GM18870 (cell line): ENCODE results near the gene NUDT12.

Source experiments
- ATAC-seq: cut with Tn5 transposase; IDR thresholded peaks from one replicate; pipeline ENCODE4 v1.9.1; 2021; ENCODE audit warnings: moderate library complexity; ENCODE audit not compliant: unreplicated experiment

NUDT12 gene

DNA sequence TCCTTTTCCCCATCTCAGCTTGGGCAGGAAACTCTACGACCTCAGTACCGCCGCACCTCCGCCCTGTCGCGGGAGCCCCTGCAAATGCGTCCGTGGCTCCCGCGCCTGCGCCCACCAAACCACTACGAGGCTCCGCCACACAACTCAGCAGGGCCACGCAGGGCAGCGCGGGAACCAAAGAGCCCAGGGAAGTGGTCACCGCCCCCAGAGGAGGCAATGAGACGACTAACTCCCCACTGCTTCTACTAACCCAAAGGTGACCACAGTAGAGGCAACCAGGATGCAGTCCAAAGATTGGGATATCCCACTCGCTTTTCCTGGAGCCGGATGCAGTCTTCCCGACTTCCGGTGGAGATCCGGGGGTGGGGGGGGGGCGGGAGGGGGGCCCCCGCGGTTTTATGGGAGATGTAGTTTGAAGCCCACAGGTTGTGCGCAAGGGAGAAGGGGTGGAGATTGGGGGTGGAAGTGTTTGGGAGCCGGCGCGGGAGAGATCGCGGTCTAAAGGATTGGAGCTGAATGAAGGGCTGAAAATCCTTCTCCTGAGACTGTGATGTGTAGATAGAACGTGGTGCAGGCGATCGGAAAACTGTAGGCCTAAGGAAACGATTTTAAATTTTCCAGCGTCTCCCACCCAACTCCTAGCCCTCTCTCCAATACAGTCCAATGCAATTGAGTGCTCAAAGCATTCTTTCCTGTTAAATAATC, at the start of gene NUDT12:
Gene NUDT12, minus strand, starts transcription at position 337 of the 705 bp plus-strand sequence. CDS start 2,541 bp downstream, outside the sequence.
- ATAC-seq, result peak; percentile 82

DNA sequence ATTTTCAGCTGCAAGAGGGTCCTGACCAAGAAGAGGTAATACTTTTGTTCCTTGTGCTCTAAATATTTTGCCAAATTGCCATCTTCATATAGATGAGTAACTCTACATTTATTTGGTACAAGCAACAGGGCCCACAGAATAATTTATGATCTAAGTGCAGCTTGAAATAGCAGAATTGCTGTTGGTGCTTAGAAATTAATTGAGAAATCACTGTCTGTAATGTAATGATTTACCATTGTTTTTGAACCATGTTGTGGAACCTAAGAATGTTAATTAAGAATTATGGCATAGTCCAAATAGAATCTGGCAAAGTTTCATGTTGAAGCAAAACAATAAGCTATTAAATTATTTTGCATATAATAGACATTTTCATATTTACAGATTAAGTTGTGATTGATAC, 44.8 kb upstream of the NUDT12 start:
- no peak for ATAC-seq

DNA sequence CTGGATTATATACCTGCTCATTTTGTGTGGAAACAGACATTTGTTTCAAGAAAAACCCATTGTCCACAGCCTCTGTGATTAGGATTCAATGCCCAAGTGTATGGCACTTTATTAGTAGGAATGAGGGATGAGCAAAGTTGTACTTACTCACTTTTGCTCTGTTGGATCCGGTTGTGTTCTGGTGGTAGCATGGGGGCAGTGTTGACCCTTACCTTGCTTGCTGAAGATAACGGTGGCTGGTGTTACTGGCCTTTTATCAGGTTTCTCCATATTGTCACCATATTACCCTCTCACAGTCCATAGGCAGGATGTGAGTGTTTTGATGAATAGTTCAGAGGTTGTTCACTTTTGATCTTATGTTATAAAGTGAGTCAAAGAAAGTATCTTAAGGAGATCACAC, 42.7 kb upstream of the NUDT12 start:
- no peak for ATAC-seq

DNA sequence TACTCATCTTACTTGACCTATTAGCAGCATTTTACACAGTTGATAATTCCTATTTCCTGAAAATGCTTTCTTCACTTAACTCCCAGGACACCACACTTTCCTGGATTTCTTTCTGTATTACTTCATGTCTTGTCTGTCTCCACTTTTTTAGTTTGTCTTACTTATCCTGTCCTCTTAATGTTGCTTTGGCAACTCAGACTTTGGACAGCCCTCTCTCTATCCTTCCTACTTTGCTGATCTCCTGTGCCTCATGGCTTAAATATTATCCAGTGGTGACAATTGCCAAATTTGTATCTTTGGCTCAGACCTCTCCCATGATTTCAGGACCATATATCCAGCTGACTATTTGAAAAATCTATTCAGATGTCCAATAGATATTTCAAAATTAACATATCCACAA, 39.8 kb upstream of the NUDT12 start:
- ATAC-seq, result no peak

DNA sequence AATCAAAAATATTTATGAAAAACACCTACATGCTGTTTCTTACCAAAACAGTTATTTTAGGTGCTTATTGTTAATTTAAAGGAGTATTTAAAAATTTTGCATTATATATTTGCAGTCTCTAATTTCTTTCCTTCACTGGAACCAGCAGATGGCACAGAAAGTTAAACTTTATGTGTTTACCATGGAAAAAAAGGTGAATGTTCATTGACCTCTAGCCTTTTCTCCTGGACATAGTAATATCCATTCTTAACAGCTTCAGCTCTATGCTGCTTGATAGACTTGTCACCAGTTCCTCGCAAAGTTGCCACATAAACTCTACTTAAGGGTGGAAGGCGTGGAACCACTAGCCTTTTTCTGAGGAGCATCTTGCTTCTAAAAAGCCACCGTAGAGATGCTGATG, 38.7 kb upstream of the NUDT12 start:
- ATAC-seq, result no peak

DNA sequence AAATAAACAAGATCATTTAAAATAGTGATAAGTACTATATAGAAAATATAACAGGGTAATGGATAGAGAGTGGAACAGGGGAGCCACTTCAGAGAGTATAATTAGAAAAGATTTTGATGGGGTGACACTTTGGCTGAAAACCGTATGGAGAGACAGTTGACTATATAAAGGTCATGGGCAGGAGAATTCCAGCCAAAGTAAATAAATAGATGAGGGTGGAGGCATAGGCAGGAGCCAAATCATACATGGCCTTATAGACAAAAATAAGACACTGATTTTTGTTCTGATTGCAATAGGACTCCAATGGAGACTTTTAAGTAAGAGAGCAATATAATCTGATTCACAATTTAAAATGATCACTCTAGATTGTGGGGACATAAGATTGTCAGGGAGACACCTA, 37.5 kb upstream of the NUDT12 start:
- no peak for ATAC-seq

DNA sequence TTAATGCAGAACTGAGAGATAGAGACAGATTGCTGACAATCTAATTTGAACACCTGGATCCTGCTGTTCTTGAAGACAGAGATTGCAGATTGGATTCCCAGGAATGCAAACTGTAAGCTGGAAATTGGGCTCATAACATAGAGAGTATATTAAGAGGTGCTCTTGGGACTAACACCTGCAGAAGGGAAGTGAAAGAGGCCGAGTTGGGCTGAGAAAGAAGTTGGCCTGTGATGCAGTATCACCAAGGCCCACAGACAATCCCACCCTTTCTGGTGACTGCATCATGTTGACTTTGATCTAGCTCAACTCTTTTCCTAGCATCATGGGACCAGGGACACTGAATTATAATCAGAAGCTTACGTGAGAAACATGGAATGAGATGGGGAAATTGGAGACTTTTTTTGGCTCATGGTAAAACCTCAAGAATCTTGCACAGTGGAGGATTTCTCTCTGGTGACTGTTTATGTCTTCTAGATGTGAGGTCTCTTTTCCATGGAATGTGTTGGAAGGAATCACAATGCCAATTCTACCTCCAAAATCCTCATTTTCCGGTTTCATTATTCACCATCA, 36.5 kb upstream of the NUDT12 start:
- no peak for ATAC-seq

DNA sequence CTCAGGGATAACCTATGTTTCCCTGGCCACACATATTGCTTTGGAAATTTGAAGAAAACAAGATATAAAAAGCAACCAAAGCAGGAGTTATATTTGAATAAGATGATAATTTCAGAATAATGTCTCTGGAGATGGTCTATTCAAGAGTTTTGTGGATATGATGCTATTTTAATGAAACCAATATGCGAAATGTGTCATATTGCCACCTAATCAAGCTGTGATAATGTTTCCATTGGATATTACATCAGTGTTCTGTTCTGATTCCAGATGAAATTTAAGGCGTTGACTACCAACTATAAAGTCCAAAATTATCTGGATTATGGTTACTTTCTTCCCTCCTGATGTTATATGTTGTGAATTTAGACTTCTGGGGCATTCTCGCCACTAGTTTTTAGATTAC, 27.6 kb upstream of the NUDT12 start:
- no peak for ATAC-seq

DNA sequence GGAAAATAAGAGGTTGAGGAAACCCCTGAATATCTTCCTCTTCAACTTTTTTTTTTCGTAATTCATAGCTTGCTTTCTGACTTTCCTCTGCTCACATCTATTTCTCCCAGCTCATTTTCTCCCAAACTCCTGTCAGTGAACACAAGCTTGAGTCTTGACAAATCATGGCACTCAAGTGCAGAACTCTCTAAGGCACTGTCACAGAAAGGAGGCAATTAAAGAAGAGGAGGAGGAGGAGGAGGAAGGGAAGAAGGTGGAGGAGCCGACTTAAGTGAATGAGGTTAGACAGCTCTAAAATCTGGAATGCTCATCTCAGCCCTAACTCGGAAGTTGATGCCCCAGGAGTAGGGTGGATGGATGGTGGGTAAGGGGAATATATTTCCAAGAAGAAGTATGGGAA, 27.2 kb upstream of the NUDT12 start:
- ATAC-seq, result no peak

DNA sequence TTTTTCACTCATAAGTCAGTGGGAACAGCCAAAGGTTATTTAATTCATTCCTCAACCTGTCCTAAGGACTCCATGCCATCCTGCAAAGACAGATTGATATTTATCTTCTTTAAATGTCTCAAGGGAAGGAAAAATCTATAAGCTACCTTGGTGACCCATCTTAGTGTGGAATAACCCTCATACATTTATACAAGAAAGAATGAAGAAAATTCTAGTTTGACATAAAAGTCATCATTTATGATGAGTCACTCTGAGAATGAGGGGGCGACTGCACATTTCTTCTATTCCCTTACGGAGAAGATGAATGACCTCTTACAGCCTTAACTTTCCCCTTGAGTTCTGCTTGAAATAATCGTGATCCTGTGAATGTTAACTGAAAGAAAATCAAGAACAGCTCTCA, 26.8 kb upstream of the NUDT12 start:
- no peak for ATAC-seq

DNA sequence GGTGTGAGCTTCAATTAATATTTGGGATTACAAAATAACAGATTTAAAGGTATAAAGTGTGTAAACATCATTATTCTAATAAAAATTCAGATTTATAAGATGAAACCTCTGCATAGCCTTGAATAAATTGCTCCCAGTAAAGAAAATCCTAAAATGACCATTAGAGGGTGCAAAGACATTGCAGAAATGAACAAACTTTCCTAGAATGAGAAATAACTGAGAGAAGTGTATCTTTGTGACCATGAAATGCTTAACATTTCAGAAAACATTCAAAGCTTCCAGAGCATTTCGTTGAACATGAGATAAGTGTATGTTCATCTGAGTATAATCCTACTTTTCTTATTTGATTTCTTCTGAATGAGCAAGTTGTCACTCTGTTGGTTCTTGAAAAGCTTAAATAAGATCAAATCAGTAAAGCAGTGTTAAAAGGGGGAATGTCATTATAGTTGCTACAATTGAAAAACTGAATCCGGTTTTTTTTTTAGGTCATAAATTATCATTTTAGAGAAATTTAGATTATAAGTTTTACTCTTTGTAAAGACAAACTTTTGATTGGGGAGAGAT, 24.7 kb upstream of the NUDT12 start:
- ATAC-seq, result no peak

DNA sequence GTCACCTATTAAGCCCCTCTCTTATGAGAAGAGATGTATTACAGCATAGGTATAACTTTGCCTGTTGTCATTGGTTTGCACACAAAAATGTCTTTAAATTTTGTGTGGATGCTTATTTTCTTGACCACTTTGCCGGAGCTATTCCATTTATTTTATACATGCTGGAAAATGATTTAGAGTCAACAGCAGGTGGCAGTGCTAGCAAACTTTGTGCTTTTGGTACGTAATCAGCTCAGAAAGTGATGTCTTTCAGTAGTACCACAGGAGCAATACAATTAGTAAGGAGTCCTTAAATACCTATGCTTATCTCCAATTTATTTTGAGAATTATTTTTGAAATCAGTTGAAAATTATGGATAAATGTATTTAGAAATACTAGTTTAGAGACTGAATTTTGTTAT, 19.8 kb upstream of the NUDT12 start:
- peak; percentile 60 for ATAC-seq

DNA sequence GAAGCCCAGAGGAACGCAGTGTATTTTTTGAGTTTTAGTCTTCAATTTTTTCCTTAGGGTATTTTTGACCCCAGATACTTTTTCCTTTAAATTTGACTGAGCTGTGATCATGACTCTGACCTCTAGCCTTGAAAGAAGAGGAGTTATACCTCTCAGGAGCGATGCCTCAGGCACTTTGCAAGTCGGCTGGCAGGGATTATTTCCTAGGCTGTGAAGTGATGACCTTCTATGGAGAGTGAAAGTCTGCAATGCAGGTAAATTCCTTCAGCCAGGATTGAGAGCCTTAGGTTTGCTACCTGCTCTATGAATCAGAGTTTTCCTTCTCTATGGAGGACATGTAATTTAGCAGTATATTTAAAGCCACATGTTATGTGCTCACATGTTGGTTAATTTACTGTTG, 10.8 kb upstream of the NUDT12 start:
- ATAC-seq, result no peak

DNA sequence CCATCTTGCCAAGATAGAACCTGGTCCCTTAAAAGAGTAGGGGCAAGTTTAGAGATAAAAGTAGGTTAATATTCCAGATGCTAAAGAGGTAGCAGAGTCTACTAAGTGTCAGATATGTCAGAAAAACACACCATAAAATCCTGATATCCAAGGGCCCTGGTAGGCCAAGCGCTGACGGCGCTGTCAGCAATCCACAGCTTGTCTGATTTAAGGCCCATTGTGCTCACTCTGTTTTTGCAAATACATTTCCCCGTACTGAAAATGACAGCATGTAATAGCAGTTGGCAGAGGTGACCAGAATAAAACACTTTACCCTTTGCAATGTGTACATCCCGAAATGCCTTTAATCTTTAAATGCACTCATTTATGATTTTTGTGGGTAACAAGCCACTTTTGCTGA, 9.9 kb upstream of the NUDT12 start:
- ATAC-seq, result no peak

DNA sequence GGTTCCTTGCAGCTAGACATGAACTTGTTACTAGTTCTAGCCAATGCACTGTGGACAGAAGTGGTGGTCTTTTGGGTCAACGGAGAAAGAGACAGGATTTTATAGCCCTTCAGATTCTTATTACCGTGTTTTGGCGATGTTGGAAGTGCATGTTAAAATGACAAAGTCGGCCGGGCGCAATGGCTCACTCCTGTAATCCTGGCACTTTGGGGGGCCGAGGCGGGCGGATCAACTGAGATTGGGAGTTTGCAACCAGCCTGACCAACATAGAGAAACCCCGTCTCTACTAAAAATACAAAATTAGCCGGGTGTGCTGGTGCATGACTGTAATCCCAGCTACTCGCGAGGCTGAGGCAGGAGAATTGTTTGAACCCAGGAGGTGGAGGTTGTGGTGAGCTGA, 9.1 kb upstream of the NUDT12 start:
- ATAC-seq, result no peak

DNA sequence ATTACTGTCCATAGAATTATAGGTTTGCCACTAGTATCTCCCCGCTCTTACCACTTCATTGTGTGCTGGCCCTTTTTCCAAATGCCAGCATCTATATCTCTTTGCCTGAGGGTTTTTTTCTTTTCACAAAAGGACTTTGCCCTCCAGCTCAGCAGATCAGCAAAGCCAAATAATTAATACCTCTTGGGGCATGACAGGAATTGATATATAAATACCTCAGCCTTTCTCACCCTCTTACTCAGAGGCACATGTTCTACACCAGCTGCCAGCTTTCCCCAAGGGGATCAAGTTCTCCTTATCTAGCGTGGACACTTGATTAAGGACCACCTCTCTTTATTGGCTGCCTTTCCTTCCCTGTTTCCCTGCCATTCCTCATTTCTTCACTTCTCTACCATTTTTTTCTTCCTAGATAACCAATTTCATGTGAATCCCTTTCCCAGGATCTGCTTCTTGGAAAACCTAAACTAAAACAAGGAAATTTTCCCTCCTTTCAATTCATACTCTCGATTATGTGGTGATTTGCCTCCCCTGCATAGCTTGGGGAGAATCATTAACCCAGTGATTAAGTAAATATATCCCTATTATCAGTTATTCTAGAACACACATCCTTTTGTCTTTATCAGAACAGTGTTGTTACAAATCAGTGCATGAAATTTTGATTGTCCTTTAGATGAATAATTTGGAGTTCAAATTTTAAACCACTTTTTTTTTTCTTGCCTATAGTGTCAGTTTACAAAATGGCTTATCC, 6.9 kb upstream of the NUDT12 start:
- no peak for ATAC-seq

DNA sequence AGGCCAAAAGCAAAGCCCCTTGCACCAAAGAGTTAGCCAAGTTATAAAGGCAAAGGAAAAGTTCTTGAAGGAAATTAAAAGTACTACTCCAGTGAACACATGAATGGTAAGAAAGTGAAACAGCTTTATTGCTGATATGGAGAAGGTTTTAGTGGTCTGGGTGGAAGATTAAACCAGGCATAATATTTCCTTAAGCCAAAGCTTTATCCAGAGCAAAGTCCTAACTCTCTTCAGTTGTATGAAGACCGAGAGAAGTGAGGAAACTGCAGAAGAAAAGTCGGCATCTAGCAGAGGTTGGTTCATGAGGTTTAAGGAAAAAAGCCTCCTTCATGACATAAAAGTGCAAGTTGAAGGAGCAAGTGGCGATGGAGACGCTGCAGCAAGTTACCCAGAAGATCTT, 3.1 kb upstream of the NUDT12 start:
- no peak for ATAC-seq

DNA sequence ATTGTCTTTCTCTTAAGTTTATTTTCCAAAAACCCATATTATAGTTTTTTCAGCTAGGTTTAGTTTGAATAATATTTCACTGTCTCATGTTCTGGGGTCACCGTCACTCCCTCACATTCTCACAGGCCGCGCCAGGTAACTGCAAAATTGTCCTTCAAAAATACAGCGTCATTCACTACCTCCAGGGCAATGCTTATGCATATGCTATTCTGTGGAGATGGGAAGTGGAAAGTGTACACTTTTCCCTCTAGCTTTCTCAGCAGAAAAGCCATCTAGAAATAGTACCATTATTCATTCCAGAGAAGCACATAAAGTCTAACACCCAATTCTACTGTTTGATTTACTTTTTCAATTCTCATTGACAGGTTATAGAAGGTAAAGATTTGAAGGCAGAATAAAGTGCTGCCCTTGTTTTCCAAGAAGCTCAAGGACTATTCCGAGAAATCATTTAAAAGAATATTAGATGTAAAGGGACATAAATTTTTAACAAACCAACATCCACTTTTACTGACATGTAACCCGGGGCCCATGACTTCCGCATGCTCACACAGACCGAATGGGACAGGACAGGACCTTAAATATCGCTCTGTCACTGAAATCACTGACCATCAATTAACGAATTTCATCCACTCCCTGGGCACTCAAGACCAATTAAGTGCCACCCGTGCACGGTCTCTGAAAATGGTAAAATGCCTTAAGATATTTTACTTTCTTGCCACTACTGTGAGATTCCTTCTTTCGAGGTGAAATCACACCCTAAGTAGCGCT, 720 bp downstream of the NUDT12 start:
- ATAC-seq, result peak; percentile 59

DNA sequence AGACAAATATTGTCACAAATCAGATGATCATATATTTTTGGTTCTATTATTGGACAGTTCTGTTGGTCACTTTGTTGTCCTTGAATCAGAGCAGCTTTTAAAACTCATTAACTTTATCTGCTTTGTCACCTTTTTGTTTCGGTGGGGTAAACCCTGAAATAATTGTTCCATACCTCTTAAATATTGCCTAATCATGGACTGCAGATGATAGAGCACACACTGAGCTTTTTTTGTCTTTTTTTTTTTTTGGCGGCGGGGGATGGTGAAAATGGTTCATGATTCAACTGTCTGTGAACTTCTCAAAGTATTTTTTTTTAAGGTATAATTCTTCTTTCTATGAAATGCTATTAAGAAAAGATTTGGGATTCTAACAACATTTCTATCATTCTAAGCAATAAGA, 1.8 kb downstream of the NUDT12 start:
- no peak for ATAC-seq

DNA sequence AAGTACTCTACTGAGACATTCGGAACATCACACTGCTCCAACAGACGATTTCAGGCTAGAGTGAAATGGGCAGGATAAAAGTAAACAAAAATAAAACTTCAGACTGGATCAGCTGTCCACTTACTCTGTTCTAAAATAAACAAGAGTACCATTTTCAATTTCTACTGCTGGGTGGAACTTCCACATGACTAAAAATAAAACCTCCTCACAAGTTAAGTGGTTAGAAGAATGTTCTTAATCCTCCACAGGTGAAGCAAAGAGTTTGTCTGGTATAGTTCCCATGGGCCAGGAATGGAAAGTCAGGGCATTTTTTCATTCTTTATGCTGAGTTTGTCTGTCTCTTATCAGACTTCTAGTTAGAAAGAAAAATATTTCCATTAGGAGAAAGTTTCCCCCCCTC, 15.7 kb downstream of the NUDT12 start:
- peak; percentile 80 for ATAC-seq

DNA sequence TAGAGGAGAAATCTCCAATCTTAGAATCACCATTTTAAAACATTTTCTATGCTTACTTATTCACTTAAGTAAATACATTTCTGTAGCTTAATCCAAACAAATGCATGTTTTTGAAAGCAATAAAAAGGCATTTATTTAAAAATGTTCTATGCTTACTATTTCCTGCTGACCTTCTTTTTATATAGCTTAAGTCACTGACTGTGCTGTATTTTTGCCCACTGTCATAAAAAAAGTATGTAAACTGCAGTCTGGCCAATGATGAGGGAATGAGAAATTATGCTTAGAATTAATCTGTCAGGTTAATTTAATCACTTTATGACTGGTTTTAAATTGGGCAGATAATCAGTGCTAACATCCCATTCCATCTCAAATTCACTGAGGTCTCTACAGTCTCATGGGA, 20.1 kb downstream of the NUDT12 start:
- no peak for ATAC-seq
